ENCODE data around the gene SLC9A9.
"Not testable (repeated sequence)": the region's sequence is repeated elsewhere in the genome, so short reads cannot be mapped to it uniquely, and the experiment has no call there.

SLC9A9 gene

DNA sequence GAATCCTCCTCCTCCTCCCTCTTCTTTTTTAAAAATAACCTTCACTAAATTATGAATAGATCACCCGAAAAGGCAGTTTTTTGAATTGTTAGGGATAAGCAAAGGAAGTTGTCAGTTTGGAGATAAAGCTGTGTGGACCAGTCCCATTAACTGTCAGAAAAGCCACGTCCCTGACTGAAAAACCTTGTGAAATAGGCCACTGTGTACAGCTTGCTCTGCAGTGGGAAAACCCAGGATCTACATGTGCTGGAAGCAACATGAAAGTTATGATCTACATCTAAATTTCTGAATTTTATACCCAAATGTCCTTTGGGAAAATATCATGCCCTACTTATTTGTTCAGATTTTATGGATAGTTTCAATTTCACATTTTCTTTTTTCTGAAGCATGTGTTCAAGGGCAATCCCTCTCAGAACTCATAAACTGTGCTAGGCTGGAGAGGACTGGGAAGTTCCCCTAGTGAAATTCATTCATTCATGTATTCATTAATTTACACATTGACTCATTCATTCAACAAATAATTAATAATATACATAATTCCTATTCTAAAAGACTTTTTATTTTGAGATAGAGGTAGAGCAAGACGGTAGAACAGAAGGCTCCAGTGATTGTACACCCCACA lies 149.5 kb downstream of the SLC9A9 start:
- no peak for DNase-seq

DNA sequence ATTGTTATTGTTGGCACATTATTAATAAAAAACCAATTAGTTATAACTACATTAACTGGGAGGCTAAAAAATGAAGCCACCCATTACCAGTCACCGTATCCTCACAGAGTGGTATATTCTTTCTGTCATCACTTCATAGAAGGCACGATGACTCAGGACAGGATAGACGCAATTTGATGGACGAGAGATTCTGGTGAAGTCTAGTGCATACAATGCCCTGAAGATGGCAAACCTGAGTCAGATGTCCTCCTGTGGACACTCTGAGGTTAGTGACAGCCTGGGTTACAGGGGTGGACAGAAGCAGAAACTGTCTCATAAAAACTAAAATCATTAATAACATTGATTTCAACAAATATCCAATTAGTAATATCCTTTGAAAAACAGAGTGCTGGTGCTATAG lies 150.3 kb downstream of the SLC9A9 start:
- DNase-seq, result peak in 2 of 58 donors; percentile 14 to 23

DNA sequence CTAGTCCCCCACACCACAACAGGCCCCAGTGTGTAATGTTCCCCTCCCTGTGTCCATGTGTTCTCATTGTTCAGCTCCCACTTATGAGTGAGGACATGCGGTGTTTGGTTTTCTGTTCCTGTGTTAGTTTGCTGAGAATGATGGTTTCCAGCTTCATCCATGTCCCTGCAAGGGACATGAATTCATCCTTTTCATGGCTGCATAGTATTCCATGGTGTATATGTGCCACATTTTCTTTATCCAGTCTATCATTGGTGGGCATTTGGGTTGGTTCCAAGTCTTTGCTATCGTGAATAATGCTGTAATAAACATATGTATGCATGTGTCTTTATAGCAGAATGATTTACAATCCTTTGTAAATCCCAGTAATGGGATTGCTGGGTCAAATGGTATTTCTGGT lies 152.9 kb downstream of the SLC9A9 start:
- DNase-seq, result not testable (repeated sequence)

DNA sequence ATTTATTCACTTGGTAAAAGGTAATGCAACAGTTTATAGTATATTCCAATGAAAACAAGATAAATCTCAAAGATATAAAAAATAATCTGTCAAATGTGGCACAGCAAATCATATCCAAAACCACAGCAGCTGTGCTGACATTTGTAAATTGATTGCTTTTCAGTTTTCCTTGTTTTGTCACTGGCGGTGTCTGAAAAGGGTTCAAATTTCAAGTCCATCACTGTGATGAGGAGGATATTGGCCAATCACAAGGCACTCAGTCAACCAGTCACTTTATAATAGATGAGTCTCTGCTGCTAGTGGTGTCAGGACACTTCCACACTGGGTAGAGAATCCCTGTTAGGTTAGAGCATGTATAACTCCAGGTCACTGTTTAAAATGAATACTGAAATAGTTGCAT lies 154.8 kb downstream of the SLC9A9 start:
- no peak for DNase-seq

DNA sequence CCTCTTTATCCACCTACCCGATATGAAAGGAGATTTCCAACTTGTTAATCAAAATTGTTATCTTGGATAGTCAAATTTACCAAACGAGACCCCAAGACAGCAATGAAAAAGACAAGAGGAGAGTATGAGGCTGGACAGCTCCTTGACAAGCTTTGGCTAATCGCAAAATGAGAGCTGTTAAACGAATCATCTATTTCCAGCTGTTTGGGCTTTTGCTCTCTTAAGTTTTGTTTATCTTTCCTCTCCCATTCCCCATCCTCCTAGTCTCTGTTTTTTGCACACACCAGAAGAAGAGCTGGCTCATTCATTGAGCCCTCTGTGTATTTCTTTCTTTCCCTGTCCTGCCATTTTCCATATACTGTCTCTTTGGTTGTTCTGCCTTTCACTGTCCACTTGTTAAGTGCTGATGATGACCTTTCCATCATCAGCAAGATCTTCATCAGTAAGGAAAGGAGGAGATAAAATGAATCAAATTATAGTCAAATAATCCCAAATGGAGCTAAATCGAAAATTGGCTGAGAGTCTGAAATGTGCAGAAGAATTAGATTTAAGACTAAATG lies 161.6 kb downstream of the SLC9A9 start:
- DNase-seq, result no peak

DNA sequence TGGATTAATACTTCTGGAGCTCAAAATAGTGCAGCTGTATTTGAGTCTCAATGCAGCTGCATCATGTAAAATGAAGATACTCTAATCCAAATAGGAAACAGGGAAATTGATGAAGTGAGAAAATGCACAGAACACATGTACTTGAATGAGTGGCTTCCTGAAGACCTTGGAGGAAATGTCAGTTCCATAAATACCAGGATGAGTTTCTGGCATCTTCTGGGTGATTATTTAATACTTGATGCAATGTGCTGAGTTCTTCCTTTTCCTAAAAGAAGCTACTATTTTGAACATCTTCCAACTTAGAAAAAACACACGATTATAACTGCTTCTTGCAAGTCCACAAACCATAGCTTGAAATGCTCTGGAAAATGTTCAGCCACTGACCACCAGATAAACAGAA lies 162.8 kb downstream of the SLC9A9 start:
- DNase-seq, result no peak

DNA sequence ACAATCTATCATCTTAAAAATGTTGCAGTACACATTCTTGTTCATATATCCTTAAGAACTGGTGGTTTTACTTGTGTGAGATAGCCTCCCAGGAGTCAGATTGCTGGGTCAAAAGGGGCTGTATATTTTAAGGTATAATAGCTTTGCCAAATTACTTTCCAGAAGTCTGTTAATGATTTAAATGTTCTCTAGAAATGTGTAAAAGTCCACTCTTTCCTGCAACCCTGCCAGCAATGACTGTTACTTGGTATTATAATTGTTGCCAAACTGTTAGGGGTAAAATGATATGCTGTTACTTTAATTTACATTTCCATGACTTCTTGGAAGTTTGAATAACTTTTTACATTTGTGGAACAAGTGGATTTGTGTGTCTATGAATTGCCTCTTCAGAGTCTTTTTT lies 170.8 kb downstream of the SLC9A9 start:
- no peak for DNase-seq

DNA sequence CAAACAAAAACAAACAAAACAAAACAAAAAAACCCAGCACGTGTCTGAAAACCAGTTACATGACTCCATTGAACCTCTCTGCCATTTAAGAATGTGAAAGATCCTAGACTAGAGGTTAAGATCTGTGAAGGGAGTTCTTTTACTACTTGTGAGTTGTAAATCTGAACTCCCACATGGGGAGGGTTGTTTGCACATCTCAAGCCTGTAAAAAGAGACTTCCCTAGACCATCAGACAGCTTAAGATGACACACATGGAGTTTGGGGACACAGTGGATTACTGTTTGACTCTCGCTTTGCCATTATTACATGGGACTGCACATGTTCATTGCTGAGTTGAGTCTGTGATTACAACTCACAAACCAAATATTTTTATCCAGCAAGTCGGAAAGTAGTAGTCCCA lies 171.5 kb downstream of the SLC9A9 start:
- no peak for DNase-seq

DNA sequence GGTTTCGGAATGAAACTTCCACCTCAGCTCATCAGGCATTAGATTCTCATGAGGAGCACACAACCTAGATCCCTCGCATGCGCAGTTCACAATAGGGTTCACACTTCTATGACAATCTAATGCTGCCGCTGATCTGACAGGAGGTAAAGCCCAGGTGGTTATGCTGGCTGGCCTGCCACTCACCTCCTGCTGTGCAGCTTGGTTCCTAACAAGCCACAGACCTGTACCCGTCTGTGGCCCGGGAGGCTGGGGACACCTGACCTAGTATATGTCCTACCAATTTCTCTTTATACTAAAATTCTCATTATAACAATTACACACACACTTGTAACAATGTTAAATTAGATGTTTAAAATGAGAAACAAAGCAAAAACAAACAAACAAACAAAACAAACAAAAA lies 172.2 kb downstream of the SLC9A9 start:
- no peak for DNase-seq

DNA sequence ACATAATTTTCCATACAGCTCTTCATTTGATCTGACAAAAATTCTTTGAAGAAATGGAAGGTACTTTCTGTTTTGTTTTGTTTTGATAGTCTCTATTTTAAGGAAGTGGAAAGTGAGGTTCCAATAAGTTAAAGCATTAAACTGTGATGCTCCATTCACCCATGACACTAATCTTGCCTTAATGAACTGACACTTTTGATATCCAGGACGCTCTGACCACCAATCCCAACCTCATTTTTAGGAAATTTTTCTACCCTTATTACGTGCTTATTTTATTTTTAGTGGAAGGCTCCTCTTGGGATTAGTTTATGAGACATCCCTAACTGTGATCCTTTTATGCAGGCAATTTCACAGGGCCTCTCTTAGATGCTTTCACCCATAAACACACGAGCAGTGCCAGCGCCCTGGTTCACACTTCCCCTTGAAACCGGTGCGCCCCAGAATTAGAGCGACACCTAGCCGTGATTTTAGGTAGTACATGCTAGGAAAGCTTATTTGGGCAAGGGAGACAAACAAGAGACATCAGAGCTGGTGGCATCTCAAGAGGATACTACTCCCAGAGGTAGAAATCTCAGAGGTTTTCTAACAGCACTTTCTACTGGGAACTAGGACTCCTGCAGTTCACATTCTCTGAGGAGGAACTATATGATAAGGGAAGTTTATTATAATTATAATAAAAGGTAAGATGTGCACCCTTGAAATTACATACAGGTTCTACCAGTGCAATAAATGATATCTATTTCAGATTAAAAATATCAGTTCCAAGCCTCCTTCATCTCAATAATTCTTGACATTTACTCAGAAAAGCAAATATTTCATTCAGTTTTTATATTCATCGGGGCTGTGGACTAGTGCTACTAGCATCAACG lies 173.9 kb downstream of the SLC9A9 start:
- peak in 50 of 58 donors; percentile 3 to 73 (median 41) for DNase-seq

DNA sequence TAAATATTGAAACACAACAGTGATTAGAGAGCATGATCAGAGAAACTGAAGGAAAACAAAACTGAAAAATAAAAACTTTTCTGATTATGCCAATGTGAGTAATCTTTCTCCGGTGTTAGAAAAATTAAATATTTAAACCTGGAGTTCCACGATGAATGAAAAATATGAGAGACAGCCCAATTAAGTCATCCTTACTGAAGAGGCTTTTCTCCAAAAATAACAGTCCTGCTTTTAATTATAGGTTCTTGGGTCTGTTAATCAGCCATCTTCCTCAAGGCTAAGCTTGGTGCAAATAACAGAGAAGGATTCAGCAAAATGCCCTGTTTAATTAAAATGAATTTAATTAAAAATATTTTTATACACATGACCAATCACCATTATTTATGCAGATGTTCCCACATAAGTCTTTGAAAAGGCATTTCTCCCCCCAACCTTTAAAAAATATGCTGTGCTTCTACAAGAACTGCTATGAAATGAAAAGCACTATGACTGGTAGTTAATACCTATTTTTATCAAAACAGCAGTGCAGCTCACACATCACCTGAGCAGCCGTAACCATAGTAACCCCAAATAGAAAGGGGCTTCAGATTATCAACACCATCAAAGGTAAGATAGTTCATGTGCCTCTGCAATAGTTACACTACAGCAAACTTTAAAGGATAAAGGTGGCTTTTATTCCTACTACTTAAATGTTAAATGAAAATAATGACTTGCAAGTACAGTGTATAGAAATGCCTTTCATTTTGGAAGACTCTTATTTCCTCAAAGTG lies 175.7 kb downstream of the SLC9A9 start:
- no peak for DNase-seq

DNA sequence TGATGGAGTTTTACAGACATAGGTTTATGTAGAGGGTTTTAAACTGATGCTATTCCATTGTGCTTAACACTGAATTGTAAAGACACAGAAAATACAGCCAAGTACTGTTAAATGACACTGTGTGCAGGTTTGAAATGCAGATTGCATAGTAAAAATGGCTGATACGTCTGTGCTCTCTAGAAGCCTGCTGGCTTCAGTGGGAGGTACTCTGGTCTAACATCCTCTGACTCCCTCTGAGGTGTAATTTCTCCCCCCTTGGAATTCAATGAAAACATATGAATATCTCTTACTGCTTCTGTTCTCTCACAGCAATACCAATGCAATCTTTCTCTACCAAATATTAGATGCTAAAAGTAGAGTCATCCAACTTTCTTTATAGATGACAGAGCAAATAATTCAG lies 176.6 kb downstream of the SLC9A9 start:
- DNase-seq, result no peak

DNA sequence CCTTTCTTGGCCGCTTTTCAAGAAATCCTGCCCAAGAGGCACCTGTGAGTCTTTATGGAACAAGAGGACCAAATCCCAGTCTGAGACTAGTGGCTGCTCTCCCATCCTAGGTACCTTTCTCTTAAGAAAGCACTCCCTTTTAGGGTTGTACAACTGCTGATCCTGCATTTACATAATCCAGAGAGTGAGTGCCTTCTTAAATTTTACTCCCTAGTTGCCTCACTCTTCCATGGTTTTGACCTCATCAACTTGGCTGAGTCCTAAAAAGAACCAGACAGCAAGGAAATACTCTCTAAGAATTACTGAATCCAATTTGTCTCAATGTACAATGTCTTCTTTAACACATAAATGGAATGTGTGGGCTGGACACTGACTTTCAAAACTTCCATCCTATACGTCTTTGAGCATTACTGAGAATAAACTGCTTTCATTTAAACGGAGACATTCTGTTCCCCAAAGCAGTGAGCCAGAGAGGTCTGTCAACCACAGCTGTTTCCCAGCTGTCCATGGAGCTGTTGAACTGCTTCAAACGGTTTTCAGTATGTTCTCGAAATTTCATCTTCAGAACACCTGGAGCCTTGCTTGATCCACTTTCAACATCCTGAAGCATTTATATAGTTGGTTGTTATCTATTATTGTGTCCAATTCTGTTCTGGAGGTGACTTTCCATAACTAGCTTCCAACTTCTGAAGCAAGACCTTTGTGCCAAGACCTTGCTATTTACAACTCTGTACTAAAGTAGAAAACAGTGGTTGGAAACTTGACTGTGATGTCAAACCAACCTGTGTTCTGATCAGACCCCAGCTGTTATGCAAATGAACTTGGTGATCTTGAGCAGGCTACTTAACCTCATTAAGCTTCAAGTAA lies 179.1 kb downstream of the SLC9A9 start:
- DNase-seq, result peak in 1 of 58 donors; percentile 2

DNA sequence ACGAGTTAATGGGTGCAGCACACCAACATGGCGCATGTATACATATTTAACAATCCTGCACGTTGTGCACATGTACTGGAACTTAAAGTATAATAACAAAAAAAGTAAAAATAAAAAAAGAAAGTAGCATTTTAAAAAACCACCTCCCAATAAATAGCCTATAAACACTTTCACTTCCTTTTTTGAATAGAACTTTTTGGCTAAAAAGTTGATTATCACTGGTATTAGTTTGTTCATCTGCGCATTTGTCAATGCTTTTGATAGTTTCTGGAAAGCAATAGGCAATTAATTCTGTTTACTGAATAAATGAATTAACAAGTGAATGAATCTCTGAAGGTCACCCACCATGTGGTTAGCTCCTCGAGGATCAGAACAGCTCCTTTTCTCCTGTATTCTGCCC lies 179.9 kb downstream of the SLC9A9 start:
- no peak for DNase-seq

DNA sequence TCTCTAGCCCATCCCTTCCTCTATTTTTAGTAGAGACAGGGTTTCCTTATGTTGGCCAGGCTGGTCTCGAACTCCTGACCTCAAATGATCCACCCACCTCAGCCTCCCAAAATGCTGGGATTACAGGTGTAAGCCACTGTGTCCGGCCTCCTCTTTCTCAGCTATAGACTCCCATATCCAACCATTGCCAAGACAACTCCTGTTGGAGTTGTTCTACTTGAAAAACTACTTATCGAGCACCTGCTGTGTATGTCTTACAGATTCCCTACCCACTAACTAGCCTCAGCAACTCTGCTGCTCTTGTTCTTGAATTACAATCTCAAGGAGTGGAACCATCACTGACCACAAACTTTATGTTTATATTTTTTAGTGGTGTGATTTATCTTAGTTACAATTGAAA lies 186.6 kb downstream of the SLC9A9 start:
- DNase-seq, result no peak

DNA sequence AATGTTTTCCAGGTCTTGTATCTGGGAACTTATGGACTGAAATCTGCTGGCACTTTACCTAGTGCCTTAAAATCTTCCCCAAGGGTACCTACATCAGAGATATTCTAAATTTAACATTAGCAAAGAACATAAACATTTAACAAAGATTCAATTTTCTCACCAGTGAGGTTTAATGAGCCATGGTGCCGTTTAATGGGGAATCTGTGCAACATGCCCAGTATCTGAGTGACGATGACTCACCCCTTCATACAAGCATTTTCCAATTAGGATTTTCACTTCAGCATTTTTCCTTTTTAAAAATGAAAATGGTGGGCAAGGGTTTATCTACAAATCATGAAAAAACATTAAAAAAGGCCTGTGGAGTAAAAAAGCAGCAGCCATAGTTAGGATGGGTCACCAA lies 189.4 kb downstream of the SLC9A9 start:
- DNase-seq, result no peak

DNA sequence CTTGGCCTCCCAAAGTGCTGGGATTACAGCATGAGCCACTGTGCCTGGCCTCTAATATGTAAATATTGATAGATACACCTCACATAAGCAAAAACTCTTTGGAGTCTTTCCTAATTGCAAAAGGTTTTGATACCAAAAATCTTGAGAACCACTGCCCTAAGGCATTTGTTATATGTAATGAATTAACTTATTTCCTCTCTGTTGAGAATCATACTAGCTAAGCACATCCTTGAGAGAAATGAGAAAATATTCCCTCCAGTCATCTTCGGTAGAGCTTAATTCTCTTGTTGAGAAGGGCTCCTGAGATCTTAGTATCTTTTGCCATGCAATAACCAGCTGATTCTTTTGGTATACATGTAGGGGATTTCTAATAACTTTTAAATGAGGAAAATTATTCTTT lies 190.2 kb downstream of the SLC9A9 start:
- no peak for DNase-seq

DNA sequence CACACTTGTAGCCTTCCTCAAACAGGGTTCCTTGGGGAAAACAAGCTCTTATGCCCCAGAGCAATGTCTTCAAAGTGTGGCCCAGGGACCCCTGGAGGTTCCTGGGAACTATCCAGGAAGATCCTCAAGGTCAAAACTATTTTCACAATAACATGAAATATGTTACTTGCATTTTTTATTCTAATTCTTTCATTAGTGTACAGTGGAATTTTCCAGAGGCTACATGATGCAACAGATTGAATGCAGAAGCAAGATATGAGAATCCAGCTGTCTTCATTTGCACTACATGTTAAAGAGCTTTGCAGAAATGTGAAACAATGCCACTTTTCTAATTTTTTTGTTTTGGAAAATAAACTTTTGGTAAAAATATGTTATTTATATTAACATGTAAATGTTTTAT lies 190.9 kb downstream of the SLC9A9 start:
- no peak for DNase-seq

DNA sequence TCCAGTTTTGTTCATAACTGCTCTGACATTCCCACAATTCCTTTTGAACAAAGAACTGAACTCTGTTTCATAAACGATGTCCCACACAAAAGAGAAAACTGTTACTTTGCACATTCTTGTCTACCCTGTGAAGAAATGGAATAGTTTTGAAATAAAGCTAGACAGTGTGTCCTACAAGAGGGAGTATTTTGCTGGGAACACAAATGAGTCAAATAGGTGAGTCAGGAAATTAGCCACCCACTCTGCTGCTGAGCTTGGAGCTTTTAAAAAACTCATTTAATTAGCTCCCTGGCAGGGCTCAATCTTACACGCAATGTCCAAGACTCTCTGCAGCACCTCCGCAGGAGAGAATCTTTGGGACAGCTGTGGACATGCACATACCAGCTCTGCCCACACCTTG lies 193.4 kb downstream of the SLC9A9 start:
- DNase-seq, result peak in 1 of 58 donors; percentile 3

DNA sequence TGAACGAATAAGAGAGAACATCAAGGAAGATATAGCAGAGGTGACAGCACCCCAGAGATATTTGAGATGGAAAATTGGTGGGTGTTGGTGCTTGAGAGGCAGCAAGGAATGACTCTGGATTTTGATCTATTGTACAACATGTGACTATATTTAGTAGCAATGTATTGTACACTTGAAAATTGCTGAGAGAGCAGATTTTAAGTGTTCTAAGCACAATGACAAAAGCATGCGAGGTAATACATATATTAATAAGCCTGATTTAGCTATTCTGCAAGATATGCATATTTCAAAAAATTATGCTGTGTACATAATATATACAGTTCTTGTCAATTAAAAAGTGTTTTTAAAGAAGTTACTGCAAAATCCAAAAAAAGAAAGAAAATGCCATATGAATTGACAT lies 194.3 kb downstream of the SLC9A9 start:
- no peak for DNase-seq

DNA sequence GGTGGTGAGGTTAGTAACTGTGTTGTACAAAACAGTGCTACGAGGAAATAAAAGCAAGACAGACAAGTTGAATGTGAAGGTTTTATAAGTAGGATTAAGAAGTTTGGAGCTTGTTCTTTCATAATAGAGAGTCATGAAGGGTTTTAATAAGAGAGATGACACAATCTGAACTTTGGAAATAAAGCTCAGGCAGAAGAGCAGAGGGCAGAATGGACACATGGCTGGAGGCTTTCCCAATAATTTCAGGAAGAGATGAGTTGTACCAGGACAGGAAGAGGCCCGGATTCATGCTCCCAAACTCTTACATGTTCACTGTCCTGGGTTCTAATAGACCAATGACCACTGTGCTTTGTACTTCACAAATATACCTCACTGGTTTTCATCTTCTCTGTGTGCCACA lies 194.8 kb downstream of the SLC9A9 start:
- DNase-seq, result no peak
